HAP-1 (cell line): Measurements from ENCODE around the gene ZNF384.

ENCODE experiments used
- DNase-seq, 2 experiments: peaks; one replicate each; pipeline ENCODE4 v3.0.0-alpha.2; 2016 to 2020; ENCODE audit warnings: low spot score in 2 of 2
- H3K27me3 ChIP-seq: fragments of 250-450 bp; sonication (Bioruptor Pico); 2 replicates; pipeline ENCODE4 v1.5.1; 2020; ENCODE audit warnings: low read depth, mild to moderate bottlenecking, moderate library complexity
- H3K36me3 ChIP-seq: fragments of 250-450 bp; sonication (Bioruptor Pico); replicated peaks from 2 replicates; pipeline ENCODE4 v1.5.1; 2020; ENCODE audit warnings: mild to moderate bottlenecking
- H3K4me1 ChIP-seq: fragments of 250-450 bp; sonication (Bioruptor Pico); 2 replicates; pipeline ENCODE4 v1.5.1; 2020; ENCODE audit warnings: mild to moderate bottlenecking
- H3K4me3 ChIP-seq: fragments of 250-450 bp; sonication (Bioruptor Pico); 2 replicates; pipeline ENCODE4 v1.5.1; 2020; ENCODE audit warnings: mild to moderate bottlenecking, moderate library complexity
- H3K9me3 ChIP-seq: fragments of 250-450 bp; sonication (Bioruptor Pico); 2 replicates; pipeline ENCODE4 v1.5.1; 2020; ENCODE audit warnings: mild to moderate bottlenecking, moderate library complexity
- in situ Hi-C: fragments of 300-500 bp; cut with MboI; formaldehyde crosslinking; loops from 3 replicates; pipeline ENCODE4 v1.14.3; 2020; ENCODE audit warnings: low sequenced_read_pairs, inconsistent platforms, mixed read lengths

ZNF384 gene

GRCh38 chr12:6695313-6696045, 6.3 kb upstream of the ZNF384 start:
- H3K36me3 ChIP-seq, result peaks cover 3% of the 10 kb centered on the region; the same call in 1 of the 2 replicates
- in situ Hi-C loops, result no loop called here
- H3K4me3 ChIP-seq, result no peak overlapping the region
- H3K27me3 ChIP-seq, result no peaks in the 10 kb centered on the region
- 0 out of 2 replicates have a peak, but pooled peaks cover 4% of the 10 kb centered on the region for H3K4me1 ChIP-seq
- no peaks in the 10 kb centered on the region for H3K9me3 ChIP-seq
- no peak for DNase-seq

DNA sequence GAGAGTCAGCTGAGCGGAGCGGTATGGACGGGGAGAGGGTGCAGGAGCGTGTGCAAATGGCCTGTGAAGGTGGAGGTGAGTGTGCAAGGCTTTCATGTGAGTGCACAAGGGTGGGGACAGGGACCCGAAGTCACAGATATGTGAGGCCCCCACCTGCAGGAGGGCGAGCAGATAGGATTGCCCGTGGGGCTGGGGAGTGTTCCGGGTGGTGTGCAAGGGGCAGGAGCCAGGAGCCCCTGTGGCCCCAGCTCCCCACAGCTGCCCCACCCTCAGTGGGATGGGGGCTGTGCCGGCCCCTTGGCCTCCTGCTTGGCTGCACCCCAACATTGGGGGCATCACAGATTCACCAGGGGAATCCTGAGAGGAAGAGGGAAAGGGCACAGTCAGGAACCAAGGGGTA, 5.5 kb upstream of the ZNF384 start:
- Histone ChIP-seq H3K9me3 (no peaks in the 10 kb centered on the region), H3K36me3 (peaks cover 3% of the 10 kb centered on the region; the same call in 1 of the 2 replicates), H3K27me3 (no peaks in the 10 kb centered on the region), H3K4me1 (0 out of 2 replicates have a peak, but pooled peaks cover 4% of the 10 kb centered on the region), H3K4me3 (no peak overlapping the region)
- in situ Hi-C loops, result no loop called here
- DNase-seq, result no peak

DNA sequence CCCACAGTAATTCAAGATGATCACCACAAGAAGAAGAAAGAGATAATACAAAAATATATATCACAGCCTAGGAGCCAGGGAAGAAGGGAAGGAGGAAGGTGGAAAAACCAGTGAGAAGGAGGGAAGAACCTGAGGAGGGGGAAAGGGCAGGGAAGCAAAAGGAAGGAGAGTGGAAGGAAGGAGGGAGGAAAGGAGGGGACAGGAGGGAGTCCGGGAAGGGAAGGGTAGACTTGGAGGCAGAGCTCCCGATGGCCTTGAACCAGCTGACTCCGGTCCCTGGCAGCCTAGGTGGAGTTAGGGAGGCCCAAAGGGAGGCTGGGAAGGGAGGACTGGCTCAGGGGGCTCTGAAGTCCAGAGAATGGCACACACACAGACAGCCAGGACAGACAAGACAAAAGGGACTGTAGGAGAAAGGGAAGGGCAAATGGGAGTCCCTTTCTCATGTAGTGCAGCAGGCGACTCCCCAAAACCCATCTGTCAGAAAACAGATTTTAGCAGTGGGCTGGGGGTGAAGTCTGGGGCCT, 4.7 kb upstream of the ZNF384 start:
- H3K4me1 ChIP-seq, result no peaks in the 10 kb centered on the region
- in situ Hi-C loops, result no loop called here
- H3K27me3 ChIP-seq, result no peaks in the 10 kb centered on the region
- no peaks in the 10 kb centered on the region for H3K9me3 ChIP-seq
- no peak for DNase-seq
- H3K36me3 ChIP-seq, result peaks cover 3% of the 10 kb centered on the region; the same call in 1 of the 2 replicates
- H3K4me3 ChIP-seq, result no peak overlapping the region

- in situ Hi-C loops, result no loop called here
- H3K4me3 ChIP-seq, result no peak overlapping the region
- H3K9me3 ChIP-seq, result no peaks in the 10 kb centered on the region
- DNase-seq, result no peak
- peaks cover 3% of the 10 kb centered on the region; the same call in 1 of the 2 replicates for H3K36me3 ChIP-seq
- peaks cover 4% of the 10 kb centered on the region; the same call in 1 of the 2 replicates for H3K4me1 ChIP-seq
- no peaks in the 10 kb centered on the region for H3K27me3 ChIP-seq
Measured at GRCh38 chr12:6692888-6693287, 3.7 kb upstream of the ZNF384 start.

GRCh38 chr12:6691473-6691872, 2.3 kb upstream of the ZNF384 start:
- no peak for DNase-seq

GRCh38 chr12:6688543-6688998, 604 bp downstream of the ZNF384 start:
- peak overlapping the region; percentile 94 for H3K4me3 ChIP-seq
- H3K4me1 ChIP-seq, result peaks cover 16% of the 10 kb centered on the region
- H3K27me3 ChIP-seq, result no peaks in the 10 kb centered on the region
- peak in 1 of 2 experiments; percentile 53 for DNase-seq
- in situ Hi-C loops, result no loop called here
- H3K9me3 ChIP-seq, result no peaks in the 10 kb centered on the region
- H3K36me3 ChIP-seq, result peaks cover 15% of the 10 kb centered on the region

More at GRCh38 chr12:6691473-6691872, 2.3 kb upstream of the ZNF384 start:
- peaks cover 9% of the 10 kb centered on the region for H3K36me3 ChIP-seq
- in situ Hi-C loops, result no loop called here
- H3K4me1 ChIP-seq, result peaks cover 16% of the 10 kb centered on the region
- no peaks in the 10 kb centered on the region for H3K27me3 ChIP-seq
- no peaks in the 10 kb centered on the region for H3K9me3 ChIP-seq
- H3K4me3 ChIP-seq, result no peak overlapping the region

DNA sequence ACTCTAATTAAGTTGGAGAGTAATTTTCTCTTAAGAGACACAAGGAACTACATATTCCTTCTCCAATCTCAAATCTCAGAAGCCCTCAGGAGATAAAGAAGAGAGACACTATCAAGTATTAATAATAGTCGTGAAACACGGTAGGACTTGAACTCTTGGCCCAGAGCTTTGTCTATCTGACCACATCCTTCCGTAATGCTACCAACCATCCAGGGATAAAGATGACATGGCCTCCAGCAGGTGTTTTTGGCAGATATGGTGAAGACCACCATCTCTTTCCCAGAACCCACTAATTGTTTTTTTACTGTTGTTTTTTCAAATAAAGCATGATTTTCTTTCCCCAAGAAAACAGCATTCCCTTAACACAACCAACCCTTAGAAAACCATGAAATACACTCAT, 3.4 kb downstream of the ZNF384 start:
- H3K9me3 ChIP-seq, result no peaks in the 10 kb centered on the region
- peaks cover 23% of the 10 kb centered on the region for H3K36me3 ChIP-seq
- no peak for DNase-seq
- peaks cover 16% of the 10 kb centered on the region for H3K4me1 ChIP-seq
- in situ Hi-C loops, result no loop called here
- H3K27me3 ChIP-seq, result no peaks in the 10 kb centered on the region
- no peak overlapping the region for H3K4me3 ChIP-seq

DNA sequence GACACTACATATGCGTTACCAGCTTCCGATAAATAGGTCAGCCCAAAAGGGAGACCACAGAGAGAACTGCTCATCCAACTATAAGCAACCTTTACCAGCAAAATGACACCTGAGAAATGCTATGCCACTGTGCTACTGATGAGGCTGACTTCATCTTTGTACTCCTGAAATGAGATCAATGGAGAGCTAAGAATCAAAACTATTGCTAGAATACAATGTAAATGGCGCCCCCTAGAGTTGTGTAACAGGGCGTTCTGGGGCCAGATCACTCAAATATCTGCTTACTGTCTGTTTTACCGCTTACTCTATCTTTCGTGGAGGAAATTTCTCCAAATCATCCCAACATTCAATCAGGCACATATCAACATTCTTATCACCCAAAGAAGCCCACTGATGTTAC, 4.6 kb downstream of the ZNF384 start:
- H3K27me3 ChIP-seq, result no peaks in the 10 kb centered on the region
- H3K4me1 ChIP-seq, result peaks cover 16% of the 10 kb centered on the region
- in situ Hi-C loops, result no loop called here
- no peak overlapping the region for H3K4me3 ChIP-seq
- H3K36me3 ChIP-seq, result peaks cover 30% of the 10 kb centered on the region
- H3K9me3 ChIP-seq, result no peaks in the 10 kb centered on the region
- peak; percentile 39 to 55 for DNase-seq

- no peak for DNase-seq
- Histone ChIP-seq H3K27me3 (no peaks in the 10 kb centered on the region), H3K4me3 (no peak overlapping the region), H3K36me3 (peaks cover 80% of the 10 kb centered on the region), H3K9me3 (no peaks in the 10 kb centered on the region), H3K4me1 (no peaks in the 10 kb centered on the region; the same call in 1 of the 2 replicates)
- in situ Hi-C loops, result no loop called here
Measured at GRCh38 chr12:6676962-6677361, 12.2 kb downstream of the ZNF384 start.

- Histone ChIP-seq H3K36me3 (peaks cover 92% of the 10 kb centered on the region), H3K4me3 (no peak overlapping the region), H3K27me3 (no peaks in the 10 kb centered on the region), H3K9me3 (no peaks in the 10 kb centered on the region), H3K4me1 (no peaks in the 10 kb centered on the region; the same call in 1 of the 2 replicates)
- in situ Hi-C loops, result no loop called here
- DNase-seq, result no peak
Measured at GRCh38 chr12:6672143-6672542, 17.0 kb downstream of the ZNF384 start.

GRCh38 chr12:6667559-6668210, 21.5 kb downstream of the ZNF384 start:
- H3K4me3 ChIP-seq, result no peak overlapping the region
- in situ Hi-C loops, result no loop called here
- H3K9me3 ChIP-seq, result no peaks in the 10 kb centered on the region
- peaks cover 4% of the 10 kb centered on the region for H3K4me1 ChIP-seq
- peaks cover 54% of the 10 kb centered on the region for H3K36me3 ChIP-seq
- no peaks in the 10 kb centered on the region for H3K27me3 ChIP-seq
- no peak for DNase-seq

DNA sequence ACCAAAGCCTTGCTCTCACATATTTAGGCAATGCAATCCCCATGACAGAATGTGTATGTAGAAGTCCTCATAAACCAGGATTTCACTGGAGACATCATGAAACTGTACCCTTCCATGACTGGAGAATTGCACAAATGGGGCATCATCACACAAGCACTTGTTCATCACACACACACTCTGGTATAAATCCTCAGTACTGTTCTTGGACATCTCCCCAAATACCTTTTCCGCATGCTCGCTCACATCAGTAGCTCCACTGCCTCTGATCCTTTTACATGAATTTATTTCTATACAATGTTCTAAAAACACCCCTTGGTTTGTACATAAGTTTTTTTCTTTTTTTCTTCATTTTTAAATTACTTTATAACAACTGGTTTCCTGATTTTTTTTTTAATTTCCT, 23.0 kb downstream of the ZNF384 start:
- DNase-seq, result no peak
- in situ Hi-C loops, result no loop called here
- H3K4me3 ChIP-seq, result no peak overlapping the region
- H3K9me3 ChIP-seq, result no peaks in the 10 kb centered on the region
- H3K27me3 ChIP-seq, result no peaks in the 10 kb centered on the region
- peaks cover 42% of the 10 kb centered on the region for H3K36me3 ChIP-seq
- H3K4me1 ChIP-seq, result peaks cover 8% of the 10 kb centered on the region

GRCh38 chr12:6664902-6665301, 24.3 kb downstream of the ZNF384 start:
- no peak for DNase-seq
- in situ Hi-C loops, result no loop called here
- peaks cover 8% of the 10 kb centered on the region for H3K4me1 ChIP-seq
- H3K4me3 ChIP-seq, result no peak overlapping the region
- peaks cover 28% of the 10 kb centered on the region for H3K36me3 ChIP-seq
- no peaks in the 10 kb centered on the region for H3K27me3 ChIP-seq
- no peaks in the 10 kb centered on the region for H3K9me3 ChIP-seq
